MG63 (cell line): ENCODE measurements around the gene ALG1. TPM values are rescaled to one million over a fixed set of nuclear protein-coding genes. Genes with fewer than 3 reads are reported as not detected.
"Not testable (repeated sequence)": the region's sequence is repeated elsewhere in the genome, so short reads cannot be mapped to it uniquely, and the experiment has no call there.

Experiments used
- DNase-seq: peaks from one replicate; pipeline ENCODE4 v3.0.0-alpha.2; 2020
- H3K27me3 ChIP-seq: fragments of 250-450 bp; sonication (Bioruptor Pico); 2 replicates; pipeline ENCODE4 v1.5.1; 2020; ENCODE audit warnings: mild to moderate bottlenecking, moderate library complexity
- H3K36me3 ChIP-seq: fragments of 250-450 bp; sonication (Bioruptor Pico); 2 replicates; pipeline ENCODE4 v1.5.1; 2020; ENCODE audit warnings: mild to moderate bottlenecking, moderate library complexity
- H3K4me3 ChIP-seq: fragments of 250-450 bp; sonication (Bioruptor Pico); 2 replicates; pipeline ENCODE4 v1.5.1; 2020; ENCODE audit warnings: mild to moderate bottlenecking, moderate library complexity
- H3K9me3 ChIP-seq: fragments of 250-450 bp; sonication (Bioruptor Pico); 2 replicates; pipeline ENCODE4 v1.5.1; 2020; ENCODE audit warnings: mild to moderate bottlenecking, moderate library complexity
- total RNA-seq: library from RNA; depleted of rRNA; stranded (reverse); fragments of >200 nt; shearing (Covaris generic); gene quantifications from 2 replicates; pipeline ENCODE4 v1.2.3, GENCODE V29; 2014; ENCODE audit warnings: low replicate concordance

Gene ALG1
- total RNA-seq, 1 experiment from 2014 or later = 53.2 TPM

DNA sequence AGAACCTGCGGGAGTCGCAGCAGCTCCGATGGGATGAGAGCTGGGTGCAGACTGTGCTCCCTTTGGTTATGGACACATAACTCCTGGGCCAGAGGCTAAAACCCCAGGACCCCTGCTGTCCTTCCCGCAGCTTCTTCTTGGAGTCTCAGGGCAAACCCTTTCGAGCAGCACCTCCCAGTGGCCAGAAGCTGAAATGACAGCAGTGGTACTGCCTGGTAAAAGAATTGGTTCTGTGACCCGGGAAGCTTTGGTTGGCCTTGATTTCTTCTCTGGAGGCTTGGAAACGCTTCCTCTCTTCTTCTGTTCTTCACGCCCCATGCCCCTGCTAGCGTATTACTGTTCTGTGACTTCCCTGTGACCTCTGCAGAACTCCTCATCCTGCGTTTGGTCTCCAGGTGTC is 13.2 kb downstream of the ALG1 start:
- not testable (repeated sequence) for H3K27me3 ChIP-seq, H3K4me3 ChIP-seq, H3K9me3 ChIP-seq
- peaks cover 22% of the 10 kb centered on the region for H3K36me3 ChIP-seq
- peak; percentile 44 for DNase-seq

DNA sequence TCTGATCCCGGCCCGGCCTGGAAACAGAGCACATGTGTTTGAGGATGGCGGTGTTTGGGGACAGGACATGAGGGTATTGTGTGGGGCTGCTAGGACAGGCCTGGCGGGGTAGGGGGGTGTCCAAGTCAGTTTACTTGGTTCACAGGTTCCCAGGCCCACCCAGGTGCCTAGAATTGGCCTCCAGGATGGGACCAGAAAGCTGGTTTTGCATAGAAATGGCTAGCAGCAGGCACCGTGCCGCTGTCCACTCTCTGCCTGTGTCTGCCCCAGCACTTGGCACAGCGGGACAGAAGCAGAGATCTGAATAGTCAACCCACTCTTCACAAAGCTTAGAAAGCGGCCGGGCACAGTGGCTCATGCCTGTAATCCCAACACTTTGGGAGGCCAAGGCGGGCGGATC is 14.1 kb downstream of the ALG1 start:
- peaks cover 22% of the 10 kb centered on the region for H3K36me3 ChIP-seq
- DNase-seq, H3K9me3 ChIP-seq, H3K27me3 ChIP-seq, H3K4me3 ChIP-seq: not testable (repeated sequence)

DNA sequence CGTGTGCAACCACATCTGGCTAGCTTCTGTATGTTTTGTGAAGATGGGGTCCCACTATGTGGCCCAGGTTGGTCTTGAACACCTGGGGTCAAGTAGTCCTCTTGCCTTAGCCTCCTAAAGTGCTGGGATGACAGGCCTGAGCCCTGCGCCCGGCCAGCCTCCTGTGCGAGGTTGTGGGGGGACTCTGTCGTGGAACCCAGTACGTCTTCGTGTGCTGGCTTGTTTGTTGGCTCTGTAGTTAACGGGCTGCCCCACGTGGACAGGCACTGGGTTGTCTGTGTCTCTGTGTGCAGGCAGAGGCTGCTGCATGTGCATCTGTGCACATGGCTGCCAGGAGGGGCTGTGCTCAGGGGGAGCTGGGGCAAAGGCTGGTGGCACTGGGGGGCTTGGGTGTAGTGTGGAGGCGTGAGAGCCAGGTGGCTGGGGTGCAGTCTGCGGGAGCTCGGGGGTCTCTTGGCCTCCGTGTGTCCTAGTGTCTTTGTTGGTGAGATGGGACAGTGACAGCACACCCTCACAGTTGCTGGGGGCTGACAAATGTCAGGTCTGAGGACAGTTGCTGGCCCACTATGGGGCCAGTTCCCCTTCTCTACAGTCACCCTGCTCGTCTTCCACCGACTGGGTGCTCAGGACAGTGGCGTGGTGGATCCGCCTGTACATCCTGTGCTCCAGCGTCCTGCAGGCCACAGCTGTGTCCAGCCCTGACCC is 16.6 kb downstream of the ALG1 start:
- H3K27me3 ChIP-seq, DNase-seq, H3K9me3 ChIP-seq, H3K4me3 ChIP-seq: not testable (repeated sequence)
- peaks cover 20% of the 10 kb centered on the region for H3K36me3 ChIP-seq

DNA sequence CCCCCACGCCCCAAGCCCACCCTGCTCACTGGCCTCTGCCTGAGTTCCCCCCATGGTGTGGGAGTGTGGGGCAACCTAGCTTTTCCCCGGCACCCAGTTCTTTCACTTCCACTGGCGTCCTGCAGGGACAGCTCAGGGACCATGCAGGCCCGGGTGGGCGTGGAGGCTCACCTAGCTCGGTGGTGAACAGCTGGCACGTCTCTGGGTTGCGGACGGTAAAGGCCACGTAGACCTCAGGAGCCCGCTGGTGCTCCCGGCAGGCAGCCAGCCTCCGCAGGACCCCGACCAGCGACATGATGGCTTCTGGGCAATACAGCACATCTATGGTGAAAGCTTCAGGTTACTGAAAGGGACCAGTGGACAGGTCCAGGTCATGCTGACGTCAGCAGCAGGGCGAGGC is 17.3 kb downstream of the ALG1 start:
- H3K4me3 ChIP-seq, DNase-seq, H3K9me3 ChIP-seq, H3K27me3 ChIP-seq: not testable (repeated sequence)
- peaks cover 14% of the 10 kb centered on the region for H3K36me3 ChIP-seq

DNA sequence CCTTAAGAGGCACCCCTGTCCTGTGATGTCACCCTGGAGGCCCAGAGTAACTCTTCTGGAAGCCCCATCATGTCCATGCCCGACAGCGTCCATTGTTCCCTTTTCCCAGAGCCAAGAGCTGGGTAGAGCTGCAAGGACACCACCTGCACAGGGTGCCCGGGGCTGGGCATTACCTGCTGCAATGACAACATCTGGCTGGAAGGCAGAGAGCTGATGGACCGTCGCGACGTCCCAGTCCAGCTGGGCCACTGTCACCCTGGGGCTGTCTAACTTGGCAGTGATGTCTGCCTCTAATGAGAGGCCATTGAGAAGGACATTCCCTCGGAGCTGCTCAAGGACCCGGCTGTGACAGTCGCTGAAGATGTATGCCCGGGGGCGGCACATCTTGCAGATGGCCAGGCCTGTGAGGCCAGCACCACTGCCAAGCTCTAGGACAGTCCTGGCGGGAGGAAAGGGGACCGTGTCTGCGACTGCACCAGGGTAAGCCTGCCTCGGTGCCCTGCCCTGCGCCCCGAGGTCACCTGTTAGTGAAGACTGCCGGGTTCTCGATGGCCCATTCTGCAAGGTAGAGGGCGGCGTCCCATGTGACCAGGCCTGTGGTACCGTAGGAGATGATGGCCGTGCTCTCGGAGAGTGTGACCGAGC is 18.4 kb downstream of the ALG1 start:
- not testable (repeated sequence) for DNase-seq

DNA sequence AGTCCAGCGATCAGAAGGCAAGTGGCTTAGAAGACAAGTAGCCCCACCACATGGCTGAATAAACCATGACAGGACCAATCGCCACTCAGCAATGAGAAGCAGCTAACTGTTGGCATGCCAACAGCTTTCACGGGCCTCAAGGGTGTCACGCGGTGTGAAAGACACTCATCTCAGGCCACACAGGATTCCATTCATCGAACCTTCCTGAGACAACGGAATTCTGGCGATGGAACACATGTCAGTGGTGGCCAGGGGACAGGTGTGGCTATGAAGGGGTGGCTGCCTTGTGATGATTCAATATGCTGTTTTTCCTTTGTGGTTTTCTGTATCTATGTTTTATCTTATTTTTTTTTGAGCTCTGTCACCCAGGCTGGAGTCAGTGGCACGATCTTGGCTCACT is 18.9 kb downstream of the ALG1 start:
- not testable (repeated sequence) for H3K27me3 ChIP-seq, H3K36me3 ChIP-seq, H3K4me3 ChIP-seq, H3K9me3 ChIP-seq, DNase-seq

More for the DNA sequence above, 18.4 kb downstream of the ALG1 start:
- not testable (repeated sequence) for H3K4me3 ChIP-seq, H3K27me3 ChIP-seq, H3K9me3 ChIP-seq, H3K36me3 ChIP-seq

DNA sequence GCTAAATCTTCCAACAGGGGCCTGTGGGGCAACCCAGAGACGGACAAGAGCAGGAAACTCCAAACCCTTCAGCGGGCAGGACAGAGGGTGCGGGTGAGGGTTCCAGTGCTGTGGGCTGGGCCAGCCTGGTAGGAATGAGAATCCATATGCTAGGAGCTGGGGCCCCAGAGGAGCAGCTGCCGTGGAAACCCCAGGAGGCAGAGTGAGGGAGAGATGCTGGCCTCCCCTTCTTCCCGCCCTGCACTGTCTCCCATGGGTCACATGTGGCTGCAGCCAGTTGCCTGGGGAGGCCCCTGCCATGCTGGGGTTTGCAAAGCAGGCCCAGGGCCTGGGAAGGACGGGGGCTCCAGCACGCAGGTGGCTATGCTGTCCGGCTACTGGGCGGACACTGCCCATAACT is 21.4 kb downstream of the ALG1 start:
- not testable (repeated sequence) for DNase-seq, H3K36me3 ChIP-seq, H3K4me3 ChIP-seq, H3K9me3 ChIP-seq, H3K27me3 ChIP-seq

DNA sequence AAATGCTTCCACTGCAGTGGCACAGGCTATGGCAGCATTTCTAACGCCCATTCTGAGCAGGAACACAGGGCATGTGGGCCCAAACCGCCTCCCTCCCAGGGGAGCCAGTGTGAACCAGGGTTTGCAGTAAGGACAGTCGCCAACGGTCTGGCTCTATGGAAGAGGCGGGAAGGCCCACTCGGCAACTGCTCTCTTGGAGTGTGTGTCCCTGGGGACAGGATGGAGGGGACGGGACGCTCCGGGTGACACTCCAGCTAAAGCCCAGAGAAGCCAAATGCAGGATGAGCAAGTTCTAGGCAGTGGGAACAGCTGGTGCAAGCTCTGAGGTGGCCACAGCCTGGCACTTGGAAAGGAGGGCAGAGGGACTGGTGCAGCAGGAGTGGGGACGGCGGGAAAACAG is 22.1 kb downstream of the ALG1 start:
- H3K27me3 ChIP-seq, DNase-seq, H3K4me3 ChIP-seq, H3K9me3 ChIP-seq, H3K36me3 ChIP-seq: not testable (repeated sequence)

DNA sequence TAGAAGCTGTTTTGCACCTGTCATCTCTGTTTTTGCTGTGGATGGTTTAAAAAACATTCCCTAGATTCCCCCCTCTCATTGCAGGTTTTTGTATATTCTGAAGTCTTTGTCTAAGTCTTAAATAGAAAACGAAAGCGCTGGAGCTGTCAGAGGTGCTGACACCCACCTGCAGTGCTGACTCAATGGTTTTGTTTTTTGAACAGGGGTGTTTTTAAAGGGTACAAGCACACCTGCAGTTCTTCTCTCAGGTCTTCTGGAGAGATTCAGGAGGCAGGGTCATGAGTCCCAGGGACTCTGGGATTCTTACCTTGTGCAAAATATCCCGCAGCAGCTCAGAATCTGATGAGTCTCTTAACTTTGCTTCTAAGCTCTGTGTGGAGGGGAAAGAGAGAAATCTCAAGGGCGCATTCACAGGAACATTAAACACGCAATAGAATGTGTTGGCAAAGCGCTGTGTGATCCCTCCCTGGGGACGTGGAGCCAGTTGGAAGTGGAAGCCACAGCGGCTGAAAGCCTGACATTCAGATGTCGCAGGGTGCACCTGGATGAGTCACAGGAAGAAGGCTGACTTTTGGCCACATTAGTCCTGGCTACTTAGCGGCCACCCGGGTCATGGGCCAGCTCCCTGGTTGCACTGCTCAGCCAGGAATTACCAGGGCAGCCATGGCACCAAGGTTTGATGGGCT is 23.6 kb downstream of the ALG1 start:
- not testable (repeated sequence) for H3K9me3 ChIP-seq, DNase-seq

DNA sequence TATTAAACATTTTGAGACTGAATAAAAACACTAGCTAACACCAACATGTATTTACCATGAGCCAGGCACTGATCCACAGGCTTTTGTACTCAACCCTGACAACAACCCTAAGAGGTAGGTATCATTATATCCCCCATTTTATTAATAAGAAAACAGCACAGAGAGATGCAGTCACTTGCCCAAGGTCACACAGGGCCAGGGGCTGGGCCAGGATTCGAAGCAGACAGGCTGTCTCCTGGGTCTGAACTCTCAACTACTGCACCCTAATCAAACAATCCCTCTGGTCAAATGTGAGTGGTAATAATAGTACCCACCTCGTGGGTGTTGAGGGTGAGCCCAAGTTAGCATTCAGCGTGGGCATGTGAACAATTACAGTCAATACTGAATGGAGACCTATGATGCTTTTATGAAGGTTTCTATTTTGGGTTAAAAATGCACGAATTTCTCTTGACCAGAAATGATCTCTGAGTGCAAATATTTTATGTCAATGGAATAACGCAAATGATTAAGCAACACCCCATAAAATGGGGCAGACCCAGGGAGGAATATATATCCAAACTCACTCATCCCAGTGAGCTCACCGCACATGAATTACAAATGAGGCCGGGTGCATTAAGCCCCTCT is 24.9 kb downstream of the ALG1 start:
- DNase-seq = not testable (repeated sequence)

More for the DNA sequence above, 23.6 kb downstream of the ALG1 start:
- not testable (repeated sequence) for H3K27me3 ChIP-seq, H3K4me3 ChIP-seq, H3K36me3 ChIP-seq

DNA sequence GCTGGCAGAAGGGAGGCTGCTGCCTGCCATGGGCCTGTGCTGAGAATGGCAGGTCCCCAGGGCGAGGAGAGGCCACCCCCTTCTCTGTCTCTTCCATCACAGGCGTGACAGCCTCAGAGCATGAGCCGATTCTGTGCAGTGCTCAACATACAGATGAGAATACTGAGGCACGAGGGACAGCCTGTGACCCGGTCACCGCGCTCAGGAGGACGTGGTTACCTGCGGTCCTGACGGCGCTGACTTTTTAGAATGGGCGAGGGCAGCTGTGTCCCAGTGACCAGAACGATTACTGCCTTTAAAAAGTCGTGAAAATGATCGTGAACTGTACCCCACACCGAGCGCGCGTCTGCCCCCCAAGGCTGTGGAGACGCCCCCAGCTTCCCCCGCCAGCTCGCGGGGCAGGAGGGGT is 25.4 kb downstream of the ALG1 start:
- peak overlapping the region; percentile 84 for H3K4me3 ChIP-seq
- not testable (repeated sequence) for H3K36me3 ChIP-seq, H3K9me3 ChIP-seq, H3K27me3 ChIP-seq
- DNase-seq = peak; percentile 42

More for the DNA sequence above, 24.9 kb downstream of the ALG1 start:
- H3K4me3 ChIP-seq = peak overlapping the region; percentile 84; the same call in 1 of the 2 replicates
- H3K36me3 ChIP-seq, H3K9me3 ChIP-seq, H3K27me3 ChIP-seq: not testable (repeated sequence)

DNA sequence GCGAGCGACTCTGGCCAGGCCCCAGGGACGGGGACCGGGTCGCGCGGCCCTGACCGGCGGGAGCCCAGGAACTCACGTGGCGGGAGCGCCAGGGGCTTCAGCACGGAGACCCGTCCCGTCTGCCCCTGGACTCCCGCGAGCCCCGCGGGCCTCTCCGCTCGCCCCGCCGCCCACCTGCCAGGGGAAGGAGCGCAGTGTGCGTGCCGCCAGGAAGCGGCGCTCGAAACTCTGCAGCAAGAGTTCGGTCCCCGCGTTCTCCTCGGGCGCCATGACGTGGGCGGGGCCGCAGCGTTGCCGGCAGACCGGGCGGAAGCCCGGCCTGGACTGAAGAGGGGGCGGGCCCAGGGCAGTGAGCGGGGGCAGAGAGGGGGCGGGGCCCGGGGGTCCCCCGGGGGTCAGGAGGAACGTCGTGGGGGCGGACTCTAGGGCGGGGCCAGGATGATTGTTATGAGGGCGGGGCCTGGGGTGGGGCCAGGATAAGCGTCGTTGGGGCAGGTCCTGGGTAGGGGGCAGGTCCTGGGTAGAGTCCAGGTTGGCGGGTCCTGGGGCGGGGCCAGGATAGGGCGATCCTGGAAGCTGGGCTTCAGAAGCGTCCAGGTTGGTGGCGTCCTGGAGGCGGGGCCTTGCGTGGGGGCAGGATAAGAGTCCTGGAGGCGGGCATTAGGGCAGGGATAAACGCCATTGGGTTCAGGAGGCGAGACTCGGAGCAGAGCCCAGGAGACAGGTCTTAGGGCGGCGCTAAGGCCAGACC is 26.0 kb downstream of the ALG1 start, which contains the start of gene EEF2KMT:
Gene EEF2KMT, minus strand, starts transcription at position 326 of the 751 bp plus-strand sequence. Its CDS starts 56 bp downstream, at position 270.
- not testable (repeated sequence) for H3K27me3 ChIP-seq, H3K9me3 ChIP-seq, H3K36me3 ChIP-seq
- peak within 1 kb of the TSS; percentile 84 for H3K4me3 ChIP-seq
- peak; percentile 99 for DNase-seq

DNA sequence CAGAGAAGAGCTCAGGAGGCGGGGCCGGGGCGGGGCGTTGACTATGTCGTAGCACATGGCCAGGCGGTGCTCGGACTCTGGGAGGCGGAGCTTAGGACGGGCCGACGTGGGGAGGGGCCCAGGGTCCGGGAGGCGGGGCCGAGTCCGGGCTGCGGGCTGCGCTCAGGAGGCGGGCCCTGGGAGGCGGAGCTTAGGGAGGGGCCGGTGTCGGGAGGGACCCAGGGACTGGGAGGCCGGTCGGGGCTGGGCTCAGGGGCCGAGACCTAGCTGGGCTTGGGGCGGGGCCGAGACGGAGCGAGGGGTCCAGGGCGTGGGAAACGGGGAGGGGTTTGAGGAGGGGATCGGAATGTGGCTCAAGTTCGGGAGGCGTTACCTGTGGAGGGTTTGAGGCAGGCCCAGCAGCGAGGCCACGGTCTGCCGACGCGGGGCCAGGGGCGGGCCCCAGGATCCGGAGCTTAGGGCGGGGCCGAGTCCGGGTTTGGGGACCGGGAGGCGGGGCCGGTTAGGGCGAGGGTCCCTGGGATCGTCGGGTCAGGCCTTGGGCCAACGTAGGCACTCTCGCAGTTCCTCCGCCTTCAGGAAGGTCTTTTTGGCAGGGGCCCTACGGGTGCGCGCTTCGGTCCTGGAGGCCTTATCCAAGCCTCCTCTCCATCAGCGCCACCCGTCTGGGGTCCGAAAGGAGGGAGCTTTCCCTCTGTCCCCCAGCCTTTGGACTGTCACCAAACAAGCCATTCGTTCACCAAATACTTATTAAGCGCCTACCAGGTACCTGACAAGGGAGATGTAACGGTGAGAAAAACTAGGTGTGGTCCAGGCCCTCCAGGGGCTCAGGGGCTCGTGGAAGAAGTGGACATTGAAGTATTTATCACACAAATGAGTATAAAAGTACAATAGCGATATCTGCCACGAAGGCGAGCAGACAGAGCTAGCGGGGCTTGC is 26.8 kb downstream of the ALG1 start:
- peak overlapping the region; percentile 84 for H3K4me3 ChIP-seq
- not testable (repeated sequence) for H3K36me3 ChIP-seq, H3K9me3 ChIP-seq, H3K27me3 ChIP-seq
- peak; percentile 69 for DNase-seq

DNA sequence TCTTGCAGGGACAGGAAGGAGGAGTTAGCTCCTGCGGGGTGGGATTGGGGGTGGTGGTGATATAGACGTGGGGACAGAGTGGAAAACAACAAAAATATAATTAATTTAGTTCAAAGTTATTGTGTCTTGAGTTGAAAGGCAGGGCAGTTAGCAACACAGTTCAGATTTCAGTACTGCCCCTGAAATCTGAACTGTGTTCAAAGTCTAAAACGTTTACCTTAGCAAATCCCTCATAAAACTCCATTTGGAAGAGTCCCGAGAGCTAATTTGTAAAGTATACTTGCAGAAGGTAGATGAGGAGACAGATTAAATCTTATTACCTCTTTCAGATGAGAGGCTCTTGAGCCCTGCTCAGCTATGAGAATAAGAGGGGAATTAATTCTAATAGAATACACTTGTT is 27.5 kb downstream of the ALG1 start:
- not testable (repeated sequence) for H3K4me3 ChIP-seq, H3K9me3 ChIP-seq, H3K27me3 ChIP-seq, H3K36me3 ChIP-seq, DNase-seq

DNA sequence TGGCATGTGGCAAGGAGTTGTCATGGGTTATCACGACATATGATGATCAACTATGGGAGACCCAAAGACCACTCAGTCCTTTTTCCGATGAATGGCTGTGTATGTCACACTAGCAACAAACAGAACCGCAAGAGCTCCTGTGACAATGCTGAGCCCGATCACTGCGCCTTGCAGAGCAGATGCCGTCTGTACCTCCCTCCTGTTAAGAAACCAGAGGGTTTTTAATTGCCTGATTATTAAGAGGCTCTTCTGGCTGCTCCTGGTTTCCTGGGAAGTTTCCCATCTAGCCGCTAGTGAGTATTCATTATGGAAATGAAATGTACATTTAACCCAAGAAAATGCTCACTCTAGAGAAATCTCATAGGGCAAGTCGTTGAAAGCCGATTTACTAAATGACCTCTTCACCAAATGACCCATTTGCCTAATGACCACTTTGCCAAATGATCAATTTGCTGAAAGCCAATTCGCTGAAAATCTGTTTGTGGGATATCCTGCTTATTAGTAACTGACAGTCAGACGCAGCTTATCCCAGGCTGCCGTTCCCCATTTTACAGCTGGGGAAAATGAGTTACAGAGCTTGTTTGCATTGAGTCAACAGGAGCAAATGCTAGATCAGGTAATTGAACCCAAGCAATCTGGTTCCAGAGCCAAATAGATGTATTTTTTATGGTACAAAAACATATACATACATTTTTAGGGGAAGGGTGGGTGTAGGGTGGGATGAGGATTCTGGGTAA is 31.8 kb downstream of the ALG1 start:
- not testable (repeated sequence) for H3K4me3 ChIP-seq, H3K27me3 ChIP-seq, DNase-seq, H3K36me3 ChIP-seq, H3K9me3 ChIP-seq
